Mesenchymal stem cell (in vitro differentiated cells and primary cell): ENCODE measurements around the gene SCYL1.

ENCODE experiments used
- DNase-seq: peaks from one replicate; pipeline ENCODE4 v3.0.0-alpha.2; 2013
- H2AFZ ChIP-seq: one replicate; pipeline ENCODE4 v1.6.1; 2013; ENCODE audit warnings: low read depth, mild to moderate bottlenecking, control low read depth, inconsistent platforms, low read length, moderate library complexity
- H2AK5ac ChIP-seq: 2 replicates; pipeline ENCODE4 v1.6.1; 2013; ENCODE audit warnings: low read length, moderate library complexity, mild to moderate bottlenecking, inconsistent platforms; ENCODE audit not compliant: severe bottlenecking
- H2BK120ac ChIP-seq: one replicate; pipeline ENCODE4 v1.6.1; 2013; ENCODE audit warnings: low read depth, mild to moderate bottlenecking, inconsistent platforms, low read length, moderate library complexity
- H2BK12ac ChIP-seq, 2 experiments: one replicate each; pipeline ENCODE4 v1.6.1; 2013; ENCODE audit warnings: inconsistent platforms in 2 of 2, low read length in 2 of 2, mild to moderate bottlenecking in 2 of 2, moderate library complexity in 2 of 2, control low read depth in 1 of 2
- H2BK15ac ChIP-seq: one replicate; pipeline ENCODE4 v1.6.1; 2013; ENCODE audit warnings: mild to moderate bottlenecking, low read depth, inconsistent platforms; ENCODE audit not compliant: poor library complexity, severe bottlenecking
- H2BK5ac ChIP-seq: 2 replicates; pipeline ENCODE4 v1.6.1; 2013; ENCODE audit warnings: low read depth, mild to moderate bottlenecking, low read length, control low read depth, inconsistent platforms; ENCODE audit not compliant: poor library complexity, severe bottlenecking
- H3K14ac ChIP-seq, 2 experiments: one replicate each; pipeline ENCODE4 v1.6.1; 2013; ENCODE audit warnings: inconsistent platforms in 2 of 2, low read length in 2 of 2, control low read depth in 1 of 2, mild to moderate bottlenecking in 1 of 2, moderate library complexity in 1 of 2
- H3K18ac ChIP-seq, 2 experiments: one replicate each; pipeline ENCODE4 v1.6.1; 2013; ENCODE audit warnings: inconsistent platforms in 2 of 2, low read length in 2 of 2, control low read depth in 1 of 2, low read depth in 1 of 2, mild to moderate bottlenecking in 1 of 2
- H3K23ac ChIP-seq, 2 experiments: one replicate each; pipeline ENCODE4 v1.6.1; 2013; ENCODE audit warnings: inconsistent platforms in 2 of 2, low read length in 2 of 2, mild to moderate bottlenecking in 2 of 2, moderate library complexity in 2 of 2, control low read depth in 1 of 2
- H3K27ac ChIP-seq: 2 replicates; pipeline ENCODE4 v1.5.1; 2013; ENCODE audit warnings: mild to moderate bottlenecking, moderate library complexity, low read length, control low read depth, inconsistent platforms; ENCODE audit not compliant: poor library complexity, severe bottlenecking
- H3K27me3 ChIP-seq, 2 experiments: 2 replicates each; pipeline versions ENCODE4 v1.6.1 to v1.7.0; 2013; ENCODE audit warnings: low read length in 2 of 2, mild to moderate bottlenecking in 2 of 2, moderate library complexity in 2 of 2, control low read depth in 1 of 2, inconsistent platforms in 1 of 2; ENCODE audit not compliant: control insufficient read depth in 1 of 2, insufficient read depth in 1 of 2
- H3K36me3 ChIP-seq, 2 experiments: 2 replicates each; pipeline versions ENCODE4 v1.6.1 to v1.7.0; 2013; ENCODE audit warnings: low read length in 2 of 2, control low read depth in 1 of 2, inconsistent platforms in 1 of 2, low read depth in 1 of 2, mild to moderate bottlenecking in 1 of 2; ENCODE audit not compliant: insufficient read depth in 2 of 2, control insufficient read depth in 1 of 2
- H3K4ac ChIP-seq, 2 experiments: one replicate each; pipeline ENCODE4 v1.6.1; 2013; ENCODE audit warnings: inconsistent platforms in 2 of 2, low read length in 2 of 2, mild to moderate bottlenecking in 2 of 2, moderate library complexity in 2 of 2, control low read depth in 1 of 2, low read depth in 1 of 2
- H3K4me1 ChIP-seq: 2 replicates; pipeline ENCODE4 v1.6.1; 2013; ENCODE audit warnings: low read depth, low read length, control low read depth; ENCODE audit not compliant: control insufficient read depth, insufficient read depth
- H3K4me2 ChIP-seq: 2 replicates; pipeline ENCODE4 v1.6.1; 2013; ENCODE audit warnings: low read length, mild to moderate bottlenecking, inconsistent platforms; ENCODE audit not compliant: poor library complexity, severe bottlenecking
- H3K4me3 ChIP-seq, 2 experiments: 2 replicates each; pipeline versions ENCODE4 v1.5.1 to v1.7.0; 2013; ENCODE audit warnings: low read length in 2 of 2, mild to moderate bottlenecking in 2 of 2, control low read depth in 1 of 2, low read depth in 1 of 2; ENCODE audit not compliant: insufficient read depth in 1 of 2
- H3K79me1 ChIP-seq: replicated peaks from 2 replicates; pipeline ENCODE4 v1.6.1; 2013; ENCODE audit warnings: mild to moderate bottlenecking, control low read depth, low read length, inconsistent platforms; ENCODE audit not compliant: poor library complexity, severe bottlenecking
- H3K9ac ChIP-seq: 2 replicates; pipeline ENCODE4 v1.7.0; 2013; ENCODE audit warnings: mild to moderate bottlenecking, low read length, moderate library complexity
- H3K9me3 ChIP-seq: 2 replicates; pipeline ENCODE4 v1.7.0; 2013; ENCODE audit warnings: mild to moderate bottlenecking, low read length; ENCODE audit not compliant: control insufficient read depth
- H4K8ac ChIP-seq: one replicate; pipeline ENCODE4 v1.6.1; 2013; ENCODE audit warnings: inconsistent platforms, mild to moderate bottlenecking, low read length, moderate library complexity
- H4K91ac ChIP-seq: one replicate; pipeline ENCODE4 v1.6.1; 2013; ENCODE audit warnings: mild to moderate bottlenecking, low read length, inconsistent platforms
- WGBS: methylation state at CpG from one replicate; pipeline ENCODE4 v1.1.7; 2013; ENCODE audit warnings: mixed read lengths; 5-methylcytosine and 5-hydroxymethylcytosine counted together

The SCYL1 gene

GRCh38 chr11:65488273-65489034, 36.4 kb upstream of the SCYL1 start:
- peak overlapping the region; percentile 60 to 96 for H3K14ac ChIP-seq
- peak overlapping the region; percentile 96 for H2BK5ac ChIP-seq
- H2BK15ac ChIP-seq = peak overlapping the region; percentile 98
- peaks cover 1% of the 10 kb centered on the region for H3K79me1 ChIP-seq
- H2AFZ ChIP-seq = no peak overlapping the region
- peak overlapping the region; percentile 98 to 99 for H2BK12ac ChIP-seq
- H2AK5ac ChIP-seq = peak overlapping the region; percentile 55
- peak overlapping the region; percentile 98 for H3K9ac ChIP-seq
- WGBS = 19% methylated on average over 10 of the region's 10 CpGs
- H4K91ac ChIP-seq = peak overlapping the region; percentile 97
- H3K4me1 ChIP-seq = peaks cover 61% of the 10 kb centered on the region
- no peaks in the 10 kb centered on the region for H3K9me3 ChIP-seq
- peak overlapping the region; percentile 94 to 99 for H3K4ac ChIP-seq
- peak overlapping the region; percentile 67 for H3K4me2 ChIP-seq
- peak overlapping the region; percentile 97 for H2BK120ac ChIP-seq
- H3K27me3 ChIP-seq = no peaks in the 10 kb centered on the region
- peak overlapping the region; percentile 92 to 100 for H3K18ac ChIP-seq
- H3K36me3 ChIP-seq = no peaks in the 10 kb centered on the region
- peak; percentile 80 for DNase-seq
- peak overlapping the region; percentile 96 for H4K8ac ChIP-seq
- peak overlapping the region; percentile 93 for H3K27ac ChIP-seq
- peak overlapping the region in 1 of 2 experiments; percentile 98 for H3K23ac ChIP-seq
- peak overlapping the region; percentile 1 to 65 for H3K4me3 ChIP-seq

DNA sequence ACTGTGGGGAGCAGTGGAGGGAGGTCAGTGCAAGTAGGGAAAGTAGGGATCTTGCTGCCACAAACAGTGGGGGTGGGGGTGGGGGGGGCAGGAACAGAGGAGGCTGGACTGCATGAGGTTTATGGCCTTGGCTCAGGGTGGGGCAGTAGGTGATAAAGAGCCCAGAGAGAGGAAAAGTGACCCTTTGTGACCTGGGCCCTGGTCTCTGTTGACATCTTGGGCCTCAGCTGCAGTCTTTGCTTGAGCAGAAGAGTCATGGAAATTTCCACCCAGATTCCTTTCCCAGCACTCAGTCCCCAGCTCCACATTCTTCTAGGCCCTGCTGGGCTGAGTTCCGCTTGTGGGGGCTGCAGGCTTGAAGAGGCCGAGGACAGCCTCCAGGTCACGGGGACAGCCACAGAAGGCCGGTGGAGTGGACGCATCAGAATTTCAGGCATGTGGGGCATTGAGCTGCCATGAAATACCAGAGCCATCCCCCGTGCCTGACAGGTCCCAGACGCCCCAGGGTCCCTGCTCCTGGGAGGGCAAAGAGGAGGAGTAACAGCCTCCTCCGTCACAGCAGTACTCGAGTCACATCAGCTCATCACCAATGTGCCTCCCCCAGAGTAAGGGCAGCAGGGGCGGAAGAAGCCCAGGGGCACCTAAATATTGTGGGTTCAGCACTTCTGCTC, 35.7 kb upstream of the SCYL1 start:
- H3K27ac ChIP-seq = peak overlapping the region; percentile 93

DNA sequence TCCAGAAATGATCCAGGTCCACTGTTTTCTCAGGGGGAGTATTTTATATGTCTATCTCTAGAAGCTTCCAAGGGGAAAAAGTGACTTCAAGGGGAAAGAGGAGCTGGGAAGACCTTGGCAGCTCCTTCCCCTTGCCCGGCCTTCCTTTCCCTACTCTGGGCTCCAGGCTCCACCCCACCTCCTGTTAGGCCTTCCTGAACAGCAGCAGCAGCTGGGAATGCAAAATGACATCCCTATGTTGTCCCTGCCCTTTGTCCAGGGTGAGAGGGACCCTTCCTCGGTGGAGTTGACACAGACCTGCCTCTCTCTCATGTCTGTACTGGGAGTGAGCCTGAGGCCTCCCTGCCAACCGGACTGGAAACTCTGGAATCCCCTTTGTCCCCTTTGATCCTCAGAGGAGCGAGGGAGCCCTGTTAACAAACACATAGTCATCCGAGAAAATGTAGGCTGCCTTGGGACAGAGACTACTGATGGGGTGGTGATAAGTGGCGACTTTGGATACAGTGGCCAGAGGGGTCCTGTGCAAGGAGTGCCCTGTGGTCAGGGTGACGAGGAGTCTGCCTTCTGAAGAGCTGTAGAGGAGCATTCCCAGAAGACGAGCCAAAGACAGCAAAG, 35.1 kb upstream of the SCYL1 start:
- Histone ChIP-seq H3K4me1 (peaks cover 63% of the 10 kb centered on the region), H3K27ac (peak overlapping the region; percentile 93), H2BK120ac (peak overlapping the region; percentile 78), H3K9ac (peak overlapping the region; percentile 98), H3K9me3 (no peaks in the 10 kb centered on the region), H2BK15ac (peak overlapping the region; percentile 77), H3K79me1 (no peaks in the 10 kb centered on the region), H2AK5ac (peak overlapping the region; percentile 41), H3K4me3 (peak overlapping the region in 1 of 2 experiments; percentile 44), H4K8ac (peak overlapping the region; percentile 88), H3K27me3 (no peaks in the 10 kb centered on the region), H3K36me3 (no peaks in the 10 kb centered on the region), H3K18ac (peak overlapping the region; percentile 92 to 97), H2BK5ac (peak overlapping the region; percentile 96), H2AFZ (no peak overlapping the region), H3K4ac (peak overlapping the region; percentile 94 to 96), H3K14ac (peak overlapping the region; percentile 16 to 91), H2BK12ac (peak overlapping the region; percentile 95 to 98), H4K91ac (peak overlapping the region; percentile 96), H3K23ac (peak overlapping the region in 1 of 2 experiments; percentile 5), H3K4me2 (no peak overlapping the region)
- DNase-seq = no peak
- WGBS = 24% methylated on average over 8 of the region's 8 CpGs

More for the DNA sequence above, 35.7 kb upstream of the SCYL1 start:
- peak overlapping the region; percentile 96 for H4K8ac ChIP-seq
- H3K27me3 ChIP-seq = no peaks in the 10 kb centered on the region
- 1% methylated on average over 10 of the region's 10 CpGs for WGBS
- peak overlapping the region; percentile 94 to 97 for H3K4ac ChIP-seq
- H3K18ac ChIP-seq = peak overlapping the region; percentile 92 to 100
- peak overlapping the region in 1 of 2 experiments; percentile 38 for H3K4me3 ChIP-seq
- peak overlapping the region in 1 of 2 experiments; percentile 98 for H3K23ac ChIP-seq
- H3K9me3 ChIP-seq = no peaks in the 10 kb centered on the region
- peak overlapping the region; percentile 96 for H2BK5ac ChIP-seq
- H2BK120ac ChIP-seq = peak overlapping the region; percentile 97
- H2BK15ac ChIP-seq = peak overlapping the region; percentile 95
- peak overlapping the region; percentile 97 for H4K91ac ChIP-seq
- peak overlapping the region in 1 of 2 experiments; percentile 95 for H3K14ac ChIP-seq
- H3K79me1 ChIP-seq = no peaks in the 10 kb centered on the region
- H2AK5ac ChIP-seq = peak overlapping the region; percentile 74
- DNase-seq = peak; percentile 98
- peak overlapping the region; percentile 67 for H3K4me2 ChIP-seq
- H3K36me3 ChIP-seq = no peaks in the 10 kb centered on the region
- peak overlapping the region; percentile 98 to 99 for H2BK12ac ChIP-seq
- no peak overlapping the region for H2AFZ ChIP-seq
- H3K4me1 ChIP-seq = peaks cover 61% of the 10 kb centered on the region
- peak overlapping the region; percentile 98 for H3K9ac ChIP-seq
